ENCODE data around the gene DNAJC21. TPM values are rescaled to one million over a fixed set of nuclear protein-coding genes. Genes with fewer than 3 reads are reported as not detected.

The DNAJC21 gene
- total and polyA plus RNA-seq, 9 of the 15 experiments (the other 6 are each of a cell fraction or from before 2014, with no cell fraction given), result 26.6 to 105 (median 70.7) TPM

DNA sequence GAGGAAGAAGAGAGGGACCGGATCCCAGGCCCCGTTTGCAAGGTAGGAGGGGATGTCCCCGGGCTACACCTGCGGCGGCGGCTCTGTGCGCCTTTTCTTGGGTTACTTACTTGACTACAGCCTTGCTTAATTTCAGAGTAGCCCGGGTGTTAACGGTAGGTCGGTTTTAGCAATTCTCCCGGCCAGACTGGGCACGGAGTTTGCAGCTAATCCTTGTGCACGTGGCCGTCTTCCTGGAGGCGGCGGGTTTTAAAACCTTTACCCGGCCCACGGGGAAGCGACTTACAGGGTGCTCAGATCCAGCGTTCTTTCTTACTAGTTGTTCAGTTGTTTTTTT lies 13.5 kb upstream of the DNAJC21 start (continued):
- TF ChIP-seq MEIS2 (IDR thresholded peaks at IDR 0.05; ENCODE audit: partially characterized antibody) (no peak), SAP30 (IDR thresholded peaks at IDR 0.05; ENCODE audit: borderline replicate concordance, insufficient read depth, low read depth, low read length, poor library complexity, severe bottlenecking) (peak; percentile 19), ELF4 (CRISPR knock-in tag; IDR thresholded peaks at IDR 0.05) (no peak), NR2C2 (CRISPR knock-in tag; IDR thresholded peaks at IDR 0.05) (no peak), NR2C2 (tag; IDR thresholded peaks at IDR 0.05) (0 out of 2 replicates have a peak, but pooled peaks have one; percentile 8), NKRF (IDR thresholded peaks at IDR 0.05; ENCODE audit: borderline replicate concordance) (peak; percentile 63; the same call in 1 of the 2 replicates), EP400 (IDR thresholded peaks at IDR 0.05) (0 out of 2 replicates have a peak, but pooled peaks have one; percentile 6), MTA1 (IDR thresholded peaks at IDR 0.05; ENCODE audit: borderline replicate concordance) (peak; percentile 6; the same call in 1 of the 2 replicates), HEY1 (CRISPR knock-in tag; IDR thresholded peaks at IDR 0.05; ENCODE audit: borderline replicate concordance) (no peak), ETS1 (conservative IDR thresholded peaks at IDR 0.05; ENCODE audit: control insufficient read depth, low read depth, low read length) (0 out of 2 replicates have a peak, but pooled peaks have one; percentile 29), CHD1 (IDR thresholded peaks at IDR 0.05; ENCODE audit: low read length) (peak; percentile 77), ZFP36 (IDR thresholded peaks at IDR 0.05; ENCODE audit: low read depth, low read length, partially characterized antibody) (peak; percentile 4), GABPA (tag; conservative IDR thresholded peaks at IDR 0.05; ENCODE audit: low read depth) (peak; percentile 94), HDAC1 (IDR thresholded peaks at IDR 0.05) (0 out of 4 replicates have a peak, but pooled peaks of 1 of the 2 experiments have one; percentile 21), HDGF (IDR thresholded peaks at IDR 0.05) (no peak), SRSF3 (IDR thresholded peaks at IDR 0.05; ENCODE audit: insufficient read depth, low read length) (0 out of 2 replicates have a peak, but pooled peaks have one; percentile 82)
- TF ChIP-seq, protein P1, sequence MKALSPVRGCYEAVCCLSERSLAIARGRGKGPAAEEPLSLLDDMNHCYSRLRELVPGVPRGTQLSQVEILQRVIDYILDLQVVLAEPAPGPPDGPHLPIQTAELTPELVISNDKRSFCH (CRISPR knock-in tag; IDR thresholded peaks at IDR 0.05), result no peak
- TF ChIP-seq, protein P1 (tag; IDR thresholded peaks at IDR 0.05), result no peak; the same call in 1 of the 2 replicates
- TF ChIP-seq, protein P2, sequence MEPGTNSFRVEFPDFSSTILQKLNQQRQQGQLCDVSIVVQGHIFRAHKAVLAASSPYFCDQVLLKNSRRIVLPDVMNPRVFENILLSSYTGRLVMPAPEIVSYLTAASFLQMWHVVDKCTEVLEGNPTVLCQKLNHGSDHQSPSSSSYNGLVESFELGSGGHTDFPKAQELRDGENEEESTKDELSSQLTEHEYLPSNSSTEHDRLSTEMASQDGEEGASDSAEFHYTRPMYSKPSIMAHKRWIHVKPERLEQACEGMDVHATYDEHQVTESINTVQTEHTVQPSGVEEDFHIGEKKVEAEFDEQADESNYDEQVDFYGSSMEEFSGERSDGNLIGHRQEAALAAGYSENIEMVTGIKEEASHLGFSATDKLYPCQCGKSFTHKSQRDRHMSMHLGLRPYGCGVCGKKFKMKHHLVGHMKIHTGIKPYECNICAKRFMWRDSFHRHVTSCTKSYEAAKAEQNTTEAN (CRISPR knock-in tag; IDR thresholded peaks at IDR 0.05), result 0 out of 2 replicates have a peak, but pooled peaks have one; percentile 7
- TF ChIP-seq, protein P3, sequence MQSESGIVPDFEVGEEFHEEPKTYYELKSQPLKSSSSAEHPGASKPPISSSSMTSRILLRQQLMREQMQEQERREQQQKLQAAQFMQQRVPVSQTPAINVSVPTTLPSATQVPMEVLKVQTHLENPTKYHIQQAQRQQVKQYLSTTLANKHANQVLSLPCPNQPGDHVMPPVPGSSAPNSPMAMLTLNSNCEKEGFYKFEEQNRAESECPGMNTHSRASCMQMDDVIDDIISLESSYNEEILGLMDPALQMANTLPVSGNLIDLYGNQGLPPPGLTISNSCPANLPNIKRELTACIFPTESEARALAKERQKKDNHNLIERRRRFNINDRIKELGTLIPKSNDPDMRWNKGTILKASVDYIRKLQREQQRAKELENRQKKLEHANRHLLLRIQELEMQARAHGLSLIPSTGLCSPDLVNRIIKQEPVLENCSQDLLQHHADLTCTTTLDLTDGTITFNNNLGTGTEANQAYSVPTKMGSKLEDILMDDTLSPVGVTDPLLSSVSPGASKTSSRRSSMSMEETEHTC (IDR thresholded peaks at IDR 0.05), result 0 out of 2 replicates have a peak, but pooled peaks have one; percentile 1
